HG03558 (cell line): ENCODE results near the gene ARHGEF10L.

Source experiments
- ATAC-seq: cut with Tn5 transposase; IDR thresholded peaks from one replicate; pipeline ENCODE4 v1.9.1; 2021; ENCODE audit warnings: moderate number of reproducible peaks; ENCODE audit not compliant: unreplicated experiment; ENCODE audit errors: extremely low read depth

The ARHGEF10L gene

DNA sequence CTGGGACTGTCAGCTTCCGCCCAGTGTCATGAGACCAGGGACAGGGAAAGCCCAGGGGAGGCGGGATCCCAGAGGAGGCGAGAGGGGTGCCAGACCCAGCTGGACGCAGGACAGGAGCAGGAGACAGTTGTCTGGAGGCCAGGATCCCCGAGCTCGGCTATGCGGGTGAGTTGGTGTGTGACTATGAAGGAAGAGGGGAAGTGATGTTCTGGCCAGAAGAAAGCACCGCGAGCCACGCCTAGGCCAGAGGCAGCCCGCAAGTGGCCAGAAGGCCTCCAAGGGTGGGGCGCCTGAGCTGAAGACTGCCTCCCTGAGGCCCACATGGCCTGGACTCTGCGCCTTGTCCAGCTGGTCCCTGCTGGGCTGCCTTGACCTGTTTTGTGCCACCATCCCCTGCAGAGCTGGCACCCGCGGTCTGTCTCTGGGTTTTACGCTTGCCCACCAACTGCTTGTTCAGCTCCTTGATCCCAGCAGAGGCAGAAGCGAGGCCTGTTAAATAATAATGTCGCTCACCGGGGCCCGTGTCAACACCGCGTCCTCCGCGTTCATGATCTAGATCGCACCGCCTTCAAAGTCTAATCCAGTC lies 130.5 kb downstream of the ARHGEF10L start:
- no peak for ATAC-seq

DNA sequence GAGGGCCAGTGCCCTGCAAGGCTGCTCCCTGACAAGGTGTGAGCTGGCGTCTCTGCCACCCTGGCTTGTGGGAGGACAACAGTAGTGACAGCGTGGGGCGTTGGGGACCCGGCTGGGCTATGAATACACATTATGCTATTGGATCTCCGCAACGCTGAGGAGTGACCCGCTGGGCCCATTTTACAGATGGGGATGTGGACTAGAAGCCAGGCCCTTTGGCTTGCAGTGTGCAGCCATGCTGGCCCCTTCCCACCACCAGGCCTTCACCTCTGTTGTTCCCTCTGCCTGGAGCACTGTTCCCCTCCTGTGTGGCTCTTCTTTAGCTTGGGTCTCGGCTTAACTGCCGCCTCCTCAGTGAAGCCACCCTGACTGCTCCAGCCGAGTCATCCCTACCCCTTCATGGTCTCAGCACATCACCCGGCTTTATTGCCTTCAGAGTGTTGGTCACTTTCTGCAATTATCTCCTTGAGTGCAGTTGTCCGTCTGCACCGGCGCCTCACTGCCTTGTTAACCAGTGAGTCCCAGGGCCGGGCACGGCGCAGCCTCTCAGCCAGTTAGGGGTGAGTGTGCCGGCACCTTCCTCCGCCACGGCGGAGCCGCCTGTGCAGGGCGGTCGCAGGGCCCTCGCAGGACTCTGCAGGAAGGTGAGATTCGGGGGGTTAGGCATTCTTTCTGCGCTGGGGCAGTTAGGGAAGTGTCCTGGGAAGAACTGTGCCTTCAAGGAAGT lies 131.3 kb downstream of the ARHGEF10L start:
- no peak for ATAC-seq

GRCh38 chr1:17671314-17671705 lies 131.8 kb downstream of the ARHGEF10L start:
- ATAC-seq = no peak

DNA sequence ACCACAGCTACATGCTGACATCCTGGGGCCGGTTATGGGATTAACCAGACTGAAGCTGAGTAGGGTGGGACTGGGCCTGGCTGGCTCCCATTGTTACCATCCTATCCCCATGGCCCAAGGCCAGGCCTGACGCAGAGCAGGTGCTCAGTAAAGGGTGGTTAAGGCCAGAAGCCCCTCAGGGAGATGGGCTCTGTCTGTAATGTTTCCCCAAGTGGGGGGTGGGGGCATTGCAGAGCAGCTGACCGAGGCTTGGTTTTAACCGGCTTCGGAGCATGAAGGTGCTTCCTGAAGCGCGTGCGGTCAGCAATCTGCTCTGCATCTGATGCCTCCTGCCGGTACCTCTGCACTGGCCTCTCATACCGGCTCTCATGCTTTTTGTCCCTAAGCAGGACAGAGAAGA lies 132.2 kb downstream of the ARHGEF10L start:
- ATAC-seq = no peak

GRCh38 chr1:17672226-17672625 lies 132.7 kb downstream of the ARHGEF10L start:
- no peak for ATAC-seq

DNA sequence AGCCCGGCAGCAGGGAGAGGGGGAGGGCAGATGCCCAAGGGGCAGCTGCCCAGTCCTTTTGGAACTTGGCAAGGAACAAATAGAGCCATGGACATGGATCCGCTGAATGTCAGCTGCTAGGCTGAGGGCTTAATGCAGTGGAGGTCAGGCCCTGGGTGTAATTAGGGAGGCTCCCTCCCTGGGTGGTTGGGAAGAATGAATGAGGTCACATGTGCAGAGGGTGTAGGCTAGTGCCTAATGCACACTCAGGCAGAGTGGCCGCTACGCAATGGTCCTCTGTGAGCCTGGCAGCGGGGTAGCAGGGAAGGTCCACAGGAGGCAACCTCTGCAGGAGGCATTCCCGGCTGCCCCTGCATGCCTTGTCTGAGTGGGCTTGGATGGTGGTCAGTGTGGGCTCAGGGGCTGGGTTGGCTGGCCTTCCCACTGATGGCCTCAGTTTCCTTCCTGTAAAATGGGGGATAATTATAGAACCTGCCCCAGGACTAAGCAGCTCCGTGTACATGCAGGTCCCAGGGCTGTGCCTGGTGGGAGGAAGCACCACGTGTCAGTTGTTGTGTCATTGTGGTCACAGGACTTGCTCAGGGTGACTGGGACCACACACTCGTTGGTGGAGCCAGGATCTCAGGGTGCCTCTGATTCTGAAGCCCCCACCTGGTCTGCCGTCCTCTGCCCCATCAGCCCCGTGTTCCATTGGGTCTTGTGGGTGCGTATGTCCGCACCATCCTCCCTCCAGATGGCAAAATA lies 134.0 kb downstream of the ARHGEF10L start:
- no peak for ATAC-seq

DNA sequence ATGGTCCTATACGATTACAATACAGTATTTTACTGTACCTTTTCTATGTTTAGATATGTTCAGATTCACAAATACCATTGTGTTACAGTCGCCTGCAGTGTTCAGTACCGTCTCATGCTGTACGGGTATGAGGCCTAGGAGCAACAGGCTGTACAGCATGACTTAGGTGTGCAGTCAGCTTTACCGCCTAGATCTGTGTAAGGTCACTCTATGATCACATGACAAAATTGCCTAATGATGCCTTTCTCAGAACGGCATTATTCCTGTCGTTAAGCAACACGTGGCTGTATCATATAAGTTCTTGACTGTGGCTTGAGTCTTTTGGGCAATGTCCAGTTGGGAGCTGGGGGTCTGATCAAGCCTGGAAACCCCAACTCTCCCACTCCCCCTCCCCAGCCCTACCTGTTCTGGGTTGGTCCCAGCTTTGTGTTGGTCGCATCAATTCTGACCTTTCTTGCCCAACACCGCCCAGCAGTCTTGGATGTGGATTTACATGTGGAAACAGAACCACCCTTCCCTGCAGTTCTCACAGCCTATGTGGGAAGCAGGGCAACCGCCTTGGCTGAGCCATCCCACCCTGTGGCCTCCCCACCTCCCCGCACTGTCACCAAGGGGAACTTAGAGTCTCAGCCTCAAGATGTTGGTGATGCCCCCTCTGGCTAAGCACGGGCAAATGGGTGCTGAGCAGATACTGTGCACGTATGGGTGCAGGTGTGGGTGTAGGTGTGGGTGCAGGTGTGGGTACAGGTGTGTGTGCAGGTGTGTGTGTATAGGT lies 135.4 kb downstream of the ARHGEF10L start:
- ATAC-seq = no peak

DNA sequence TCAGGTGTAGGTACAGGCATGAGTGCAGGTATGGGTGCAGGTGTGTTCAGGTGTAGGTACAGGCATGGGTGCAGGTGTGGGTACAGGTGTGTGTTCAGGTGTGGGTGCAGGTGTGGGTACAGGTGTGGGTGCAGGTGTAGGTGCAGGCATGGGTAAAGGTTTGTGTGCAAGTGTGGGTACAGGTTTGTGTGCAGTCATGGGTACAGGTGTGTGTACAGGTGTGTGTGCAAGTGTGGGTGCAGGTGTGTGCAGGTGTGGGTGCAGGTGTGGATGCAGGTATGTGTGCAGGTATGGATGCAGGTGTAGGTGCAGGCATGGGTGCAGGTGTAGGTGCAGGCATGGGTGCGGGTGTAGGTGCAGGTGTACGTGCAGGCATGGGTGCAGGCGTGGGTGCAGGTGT lies 136.2 kb downstream of the ARHGEF10L start:
- no peak for ATAC-seq

GRCh38 chr1:17676387-17677060 lies 137.0 kb downstream of the ARHGEF10L start:
- ATAC-seq = no peak

- ATAC-seq = no peak
These were observed 138.5 kb downstream of the ARHGEF10L start for GRCh38 chr1:17678011-17678410.

- no peak for ATAC-seq
These were observed 140.4 kb downstream of the ARHGEF10L start for GRCh38 chr1:17679856-17680255.

DNA sequence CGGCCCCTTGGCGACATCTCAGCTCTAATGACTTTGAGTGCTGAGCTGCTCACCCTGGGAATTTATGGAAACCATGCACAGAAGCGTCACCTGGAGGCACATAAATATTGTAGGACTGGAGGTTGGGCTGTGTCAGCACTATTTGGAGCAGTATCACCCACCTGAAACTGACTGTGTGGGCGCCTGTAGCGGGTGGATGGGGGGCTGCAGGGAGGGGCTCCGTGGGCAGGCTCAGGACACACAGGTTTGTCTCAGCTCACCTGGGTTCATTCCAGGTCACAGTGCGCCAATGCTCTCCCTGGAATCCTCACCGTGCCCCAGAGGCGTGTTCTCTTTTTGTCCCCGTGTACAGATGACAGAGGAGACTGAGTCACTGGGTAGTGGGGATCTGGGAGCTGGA lies 140.8 kb downstream of the ARHGEF10L start:
- ATAC-seq = no peak

- no peak for ATAC-seq
These were observed 142.9 kb downstream of the ARHGEF10L start for GRCh38 chr1:17682400-17682799.

DNA sequence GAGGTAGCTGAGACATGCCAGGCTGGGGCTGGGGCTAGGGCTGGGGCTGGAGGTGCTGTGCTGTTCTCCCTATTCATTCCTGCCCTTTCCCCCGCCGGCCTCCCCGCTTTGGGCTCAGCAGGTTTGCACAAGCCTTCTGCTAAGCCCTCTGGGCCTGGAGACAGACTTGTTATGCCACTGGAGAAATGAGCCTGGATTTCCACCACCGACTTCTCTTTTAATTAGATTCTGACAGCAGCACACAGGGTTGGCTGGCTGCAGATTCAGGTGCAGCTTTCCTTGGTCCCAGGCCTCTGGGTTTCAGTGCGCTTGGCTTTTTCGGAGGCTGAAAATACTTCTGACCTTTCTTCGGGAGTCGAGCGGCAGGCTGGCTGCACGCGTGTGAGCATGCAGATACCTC lies 144.1 kb downstream of the ARHGEF10L start:
- no peak for ATAC-seq

DNA sequence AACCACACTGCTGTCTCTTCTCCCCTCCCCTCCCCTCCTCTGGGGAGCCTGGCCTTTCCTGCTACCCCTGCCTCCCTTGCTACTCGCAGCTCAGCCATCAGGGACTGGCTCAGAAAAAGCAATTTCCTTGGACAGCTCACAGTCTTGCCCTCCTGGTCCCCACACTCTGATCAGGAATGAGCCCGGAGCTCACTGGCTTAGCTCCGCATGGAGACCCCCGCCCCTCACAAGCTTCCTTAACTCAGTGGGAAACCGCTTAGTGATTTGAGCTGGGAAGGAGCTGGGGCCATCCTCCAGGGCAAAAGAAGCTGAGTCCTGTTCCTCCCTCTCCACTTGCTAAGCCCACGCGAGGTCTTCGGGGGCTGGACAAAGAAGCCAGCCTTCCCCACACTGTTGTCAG lies 145.3 kb downstream of the ARHGEF10L start:
- ATAC-seq = no peak

- no peak for ATAC-seq
These were observed 146.8 kb downstream of the ARHGEF10L start for GRCh38 chr1:17686258-17686657.

- no peak for ATAC-seq
These were observed 147.6 kb downstream of the ARHGEF10L start for GRCh38 chr1:17687145-17687544.

- ATAC-seq = no peak
These were observed 148.8 kb downstream of the ARHGEF10L start for GRCh38 chr1:17688217-17688810.

DNA sequence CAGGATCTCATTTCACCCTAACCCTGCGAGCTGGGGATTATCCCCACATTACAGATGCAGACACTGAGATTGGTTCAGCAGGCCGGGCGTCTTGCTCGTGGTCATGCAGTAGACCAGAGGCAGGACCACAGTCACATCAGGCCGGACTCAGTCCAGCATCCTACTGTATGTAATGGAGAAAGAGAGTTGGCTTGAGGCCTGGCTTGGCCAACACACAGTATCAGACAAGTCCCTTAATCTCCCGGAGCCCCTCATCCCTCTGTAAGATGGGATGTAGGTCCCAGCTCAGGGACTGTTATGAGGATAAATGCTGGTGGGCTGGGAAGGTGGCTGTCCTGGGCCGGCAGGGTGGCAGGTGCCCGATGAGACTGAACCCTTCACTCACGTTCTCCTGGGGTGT lies 149.5 kb downstream of the ARHGEF10L start:
- ATAC-seq = no peak
